HUES6 (cell line): ENCODE measurements around the gene TNXB.
A peak's percentile ranks its signal among the peaks of the same experiment; 100 is the strongest.

Source experiments
- H3K27ac ChIP-seq: 2 replicates; pipeline ENCODE4 v1.7.0; 2013; ENCODE audit warnings: low read depth, mild to moderate bottlenecking, low read length, inconsistent platforms
- H3K27me3 ChIP-seq: 2 replicates; pipeline ENCODE4 v1.6.1; 2013; ENCODE audit warnings: low read length; ENCODE audit not compliant: control insufficient read depth, insufficient read depth
- H3K36me3 ChIP-seq: 2 replicates; pipeline ENCODE4 v1.6.1; 2013; ENCODE audit warnings: low read length; ENCODE audit not compliant: control insufficient read depth, insufficient read depth
- H3K4me1 ChIP-seq: 2 replicates; pipeline ENCODE4 v1.6.1; 2013; ENCODE audit warnings: low read length; ENCODE audit not compliant: control insufficient read depth, insufficient read depth
- H3K4me3 ChIP-seq: 2 replicates; pipeline ENCODE4 v1.5.1; 2013; ENCODE audit warnings: low read depth, low read length
- H3K9ac ChIP-seq: one replicate; pipeline ENCODE4 v1.6.1; 2013; ENCODE audit warnings: mild to moderate bottlenecking, low read length
- H3K9me3 ChIP-seq: 2 replicates; pipeline ENCODE4 v1.6.1; 2013; ENCODE audit warnings: low read depth, low read length; ENCODE audit not compliant: control insufficient read depth, insufficient read depth

The TNXB gene

GRCh38 chr6:32139590-32139989 is 30.5 kb upstream of the TNXB start:
- no peaks in the 10 kb centered on the region for H3K4me1 ChIP-seq
- H3K9me3 ChIP-seq, result no peaks in the 10 kb centered on the region
- H3K27me3 ChIP-seq, result no peaks in the 10 kb centered on the region
- H3K9ac ChIP-seq, result no peak overlapping the region
- H3K36me3 ChIP-seq, result no peaks in the 10 kb centered on the region
- no peak overlapping the region for H3K4me3 ChIP-seq
- no peak overlapping the region for H3K27ac ChIP-seq

GRCh38 chr6:32137454-32137853 is 28.3 kb upstream of the TNXB start:
- Histone ChIP-seq H3K27ac (no peak overlapping the region), H3K4me3 (no peak overlapping the region), H3K9ac (no peak overlapping the region), H3K9me3 (no peaks in the 10 kb centered on the region), H3K27me3 (no peaks in the 10 kb centered on the region), H3K4me1 (no peaks in the 10 kb centered on the region), H3K36me3 (no peaks in the 10 kb centered on the region)

DNA sequence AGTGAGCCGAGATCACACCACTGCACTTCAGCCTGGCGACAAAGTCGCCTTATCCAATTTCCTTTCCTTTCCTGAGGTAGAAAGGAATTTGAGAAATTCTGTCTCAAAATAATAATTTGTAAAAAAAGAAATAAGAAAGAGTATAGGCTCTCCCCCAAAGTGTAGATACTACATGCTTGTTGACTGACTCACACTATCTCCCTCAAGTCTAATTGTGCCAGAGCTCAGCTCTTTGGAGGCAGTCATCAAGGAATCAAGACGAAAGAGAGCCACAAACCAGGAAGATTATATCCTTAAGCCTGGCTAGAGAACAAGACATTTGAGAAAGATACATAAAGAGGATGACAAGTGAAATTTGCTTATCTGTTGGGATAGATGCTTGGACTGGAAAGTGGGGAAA is 24.6 kb upstream of the TNXB start:
- Histone ChIP-seq H3K9me3 (no peaks in the 10 kb centered on the region), H3K4me3 (no peak overlapping the region), H3K27ac (no peak overlapping the region), H3K36me3 (no peaks in the 10 kb centered on the region), H3K4me1 (peaks cover 8% of the 10 kb centered on the region; the same call in 1 of the 2 replicates), H3K9ac (no peak overlapping the region), H3K27me3 (no peaks in the 10 kb centered on the region)

DNA sequence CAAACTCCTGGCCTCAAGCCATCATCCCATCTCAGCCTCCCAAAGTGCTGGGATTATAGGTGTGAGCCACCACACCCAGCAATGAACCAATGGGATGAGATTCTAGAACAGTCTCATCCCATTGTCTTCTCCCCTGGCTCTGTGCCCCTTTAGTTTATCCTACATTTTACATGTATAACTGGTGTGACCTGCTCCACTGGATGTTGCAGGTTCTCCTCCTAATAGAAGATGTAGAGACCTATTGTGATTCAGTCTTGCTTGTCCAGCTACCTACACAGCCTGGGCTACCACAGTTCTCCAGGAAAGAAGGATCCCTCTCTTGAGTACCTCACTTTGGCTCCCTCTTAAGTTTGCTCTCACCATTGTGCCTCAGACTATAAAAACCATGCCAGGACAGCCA is 23.0 kb upstream of the TNXB start:
- Histone ChIP-seq H3K27ac (no peak overlapping the region), H3K4me1 (peaks cover 16% of the 10 kb centered on the region), H3K9ac (no peak overlapping the region), H3K27me3 (no peaks in the 10 kb centered on the region), H3K36me3 (no peaks in the 10 kb centered on the region), H3K9me3 (no peaks in the 10 kb centered on the region), H3K4me3 (no peak overlapping the region)

DNA sequence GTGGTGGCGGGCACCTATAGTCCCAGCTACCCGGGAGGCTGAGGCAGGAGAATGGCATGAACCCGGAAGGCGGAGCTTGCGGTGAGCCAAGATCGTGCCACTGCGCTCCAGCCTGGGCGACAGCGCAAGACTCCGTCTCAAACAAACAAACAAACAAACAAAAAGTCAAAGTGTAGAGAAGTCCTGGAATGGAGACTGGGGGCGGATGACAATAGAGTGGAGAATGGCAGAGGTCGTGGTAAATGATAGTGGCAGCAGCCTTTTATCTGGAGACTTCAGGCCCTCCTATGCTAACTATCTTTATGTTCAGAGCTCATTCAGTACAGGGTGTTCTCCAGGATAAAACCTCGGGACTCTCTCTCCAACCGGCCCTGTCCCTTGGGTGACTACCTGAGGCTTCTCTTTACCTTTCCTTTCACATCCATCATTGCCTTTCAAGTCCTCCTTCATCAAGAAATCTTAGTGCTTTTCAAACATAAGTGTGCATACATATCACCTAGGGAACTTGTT is 22.4 kb upstream of the TNXB start:
- H3K9me3 ChIP-seq, result no peaks in the 10 kb centered on the region
- H3K36me3 ChIP-seq, result no peaks in the 10 kb centered on the region
- no peak overlapping the region for H3K27ac ChIP-seq
- no peak overlapping the region for H3K4me3 ChIP-seq
- H3K4me1 ChIP-seq, result peaks cover 19% of the 10 kb centered on the region
- H3K27me3 ChIP-seq, result no peaks in the 10 kb centered on the region
- no peak overlapping the region for H3K9ac ChIP-seq

DNA sequence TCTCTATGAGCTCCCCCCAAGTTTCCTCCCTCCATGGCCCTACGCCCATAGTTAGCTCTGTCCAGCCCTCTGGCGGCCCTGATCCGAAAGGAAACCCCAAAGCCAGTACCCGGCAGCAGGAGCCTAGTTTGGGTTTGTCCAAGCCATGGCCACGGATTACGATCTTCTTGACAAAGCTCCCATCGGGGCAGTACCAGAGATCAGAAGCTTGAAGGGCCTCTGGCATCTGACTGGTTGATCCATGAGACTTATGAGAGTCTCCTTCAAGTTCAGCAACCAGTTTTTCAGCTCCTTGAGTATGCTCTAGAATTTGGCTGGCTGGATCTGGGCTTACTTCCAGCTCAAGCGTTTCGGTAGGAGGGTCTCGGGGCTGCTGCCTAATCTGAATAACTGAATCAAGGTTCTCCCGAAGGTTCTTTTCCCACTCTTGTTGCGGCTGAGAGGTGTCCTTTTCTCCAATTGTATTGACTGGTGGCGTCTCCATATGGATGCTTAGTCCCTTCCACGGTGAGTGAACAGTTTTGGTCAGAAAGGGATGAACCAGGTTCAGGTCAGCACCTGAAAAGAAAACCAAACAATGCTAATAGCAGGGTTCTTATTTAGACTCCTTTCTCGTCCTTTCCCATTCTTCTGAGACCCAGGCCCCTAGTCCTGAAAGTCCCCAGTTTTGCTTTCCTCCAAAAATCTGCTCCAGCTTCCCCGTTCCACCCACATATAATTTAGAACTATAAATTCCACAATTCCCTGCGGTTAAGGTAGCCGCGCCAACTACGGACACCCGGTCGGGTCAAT is 20.4 kb upstream of the TNXB start:
- peaks cover 19% of the 10 kb centered on the region for H3K4me1 ChIP-seq
- H3K4me3 ChIP-seq, result peak overlapping the region; percentile 70
- peak overlapping the region; percentile 48 for H3K9ac ChIP-seq
- no peak overlapping the region for H3K27ac ChIP-seq
- no peaks in the 10 kb centered on the region for H3K27me3 ChIP-seq
- H3K36me3 ChIP-seq, result peaks cover 7% of the 10 kb centered on the region
- no peaks in the 10 kb centered on the region for H3K9me3 ChIP-seq

DNA sequence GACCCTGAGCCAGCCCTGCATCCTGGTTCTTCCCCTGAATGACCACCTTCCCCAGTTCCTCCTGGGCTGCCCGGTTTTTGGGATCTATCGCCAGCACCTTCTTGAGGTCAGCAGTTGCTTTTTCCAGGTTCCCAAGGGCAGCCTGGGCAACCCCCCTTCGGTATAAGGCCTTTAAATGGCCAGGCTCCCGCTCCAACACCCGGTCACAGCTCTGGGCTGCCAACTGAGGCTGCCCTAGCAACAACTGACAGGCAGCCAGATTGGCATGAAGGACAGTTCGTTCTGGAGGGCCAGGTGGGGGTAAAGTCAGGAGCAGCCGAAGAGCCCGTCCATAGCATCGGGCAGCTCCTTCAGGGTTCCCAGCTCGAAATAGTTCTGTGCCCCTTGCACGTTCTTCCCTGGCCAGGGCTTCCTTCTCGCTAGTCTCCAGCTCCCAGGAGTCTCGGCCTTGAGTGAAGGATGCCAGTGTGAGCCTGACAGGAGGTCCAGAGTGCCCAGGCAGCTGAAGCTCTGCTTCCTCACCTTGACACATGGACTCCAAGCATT is 19.7 kb upstream of the TNXB start:
- no peaks in the 10 kb centered on the region for H3K9me3 ChIP-seq
- H3K36me3 ChIP-seq, result peaks cover 11% of the 10 kb centered on the region
- H3K4me3 ChIP-seq, result peak overlapping the region; percentile 70
- H3K4me1 ChIP-seq, result peaks cover 19% of the 10 kb centered on the region
- H3K27me3 ChIP-seq, result no peaks in the 10 kb centered on the region
- H3K27ac ChIP-seq, result no peak overlapping the region
- H3K9ac ChIP-seq, result peak overlapping the region; percentile 12

GRCh38 chr6:32127717-32128592 is 18.8 kb upstream of the TNXB start, which contains the start of gene ATF6B:
ATF6B (minus strand) TSS chr6:32128246; CDS start chr6:32128207, 39 bp downstream.
- peak within 1 kb of the TSS; percentile 65; the same call in 1 of the 2 replicates for H3K27ac ChIP-seq
- peak within 1 kb of the TSS; percentile 96 for H3K4me3 ChIP-seq
- H3K9ac ChIP-seq, result peak within 1 kb of the TSS; percentile 95

GRCh38 chr6:32127409-32127716 is 18.2 kb upstream of the TNXB start:
- Histone ChIP-seq H3K27ac (no peak overlapping the region), H3K9ac (peak overlapping the region; percentile 95), H3K4me1 (peaks cover 19% of the 10 kb centered on the region)

More at GRCh38 chr6:32127717-32128592, 18.8 kb upstream of the TNXB start, which contains the start of gene ATF6B:
- H3K4me1 ChIP-seq, result peaks cover 19% of the 10 kb centered on the region
- peaks cover 11% of the 10 kb centered on the region for H3K36me3 ChIP-seq
- no peaks in the 10 kb centered on the region for H3K27me3 ChIP-seq
- no peaks in the 10 kb centered on the region for H3K9me3 ChIP-seq

DNA sequence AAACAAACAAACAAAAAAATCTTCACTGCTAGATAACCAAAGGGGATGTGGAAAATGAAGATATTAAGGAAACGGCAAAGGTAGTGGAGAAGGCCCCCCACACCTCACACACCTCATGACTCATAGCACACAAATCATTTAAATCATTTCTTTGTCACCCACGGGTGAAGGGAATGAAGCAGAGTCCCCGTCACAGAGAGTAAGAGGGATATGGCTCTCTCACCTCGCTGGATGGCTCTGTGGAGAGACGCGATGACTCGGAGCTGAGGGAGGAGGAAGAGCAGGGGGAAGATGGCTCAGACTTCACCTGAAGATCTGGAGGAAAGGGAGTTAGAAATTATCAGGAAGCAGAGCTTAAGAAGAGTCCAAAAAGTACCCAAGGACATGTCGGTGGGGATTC is 17.7 kb upstream of the TNXB start:
- Histone ChIP-seq H3K9me3 (no peaks in the 10 kb centered on the region), H3K4me1 (peaks cover 19% of the 10 kb centered on the region), H3K27ac (no peak overlapping the region), H3K4me3 (peak overlapping the region; percentile 96), H3K9ac (peak overlapping the region; percentile 95), H3K36me3 (peaks cover 15% of the 10 kb centered on the region), H3K27me3 (no peaks in the 10 kb centered on the region)

More at GRCh38 chr6:32127409-32127716, 18.2 kb upstream of the TNXB start:
- no peaks in the 10 kb centered on the region for H3K27me3 ChIP-seq
- H3K36me3 ChIP-seq, result peaks cover 11% of the 10 kb centered on the region
- no peaks in the 10 kb centered on the region for H3K9me3 ChIP-seq
- peak overlapping the region; percentile 96 for H3K4me3 ChIP-seq
